GM21723 (cell line): ENCODE results near the gene TFRC.
A peak's percentile ranks its signal among the peaks of the same experiment; 100 is the strongest.
"Not testable (repeated sequence)": the region's sequence is repeated elsewhere in the genome, so short reads cannot be mapped to it uniquely, and the experiment has no call there.

ENCODE experiments used
- ATAC-seq: cut with Tn5 transposase; IDR thresholded peaks from one replicate; pipeline ENCODE4 v1.9.1; 2021; ENCODE audit warnings: mild to moderate bottlenecking, moderate library complexity; ENCODE audit not compliant: unreplicated experiment

Gene TFRC

DNA sequence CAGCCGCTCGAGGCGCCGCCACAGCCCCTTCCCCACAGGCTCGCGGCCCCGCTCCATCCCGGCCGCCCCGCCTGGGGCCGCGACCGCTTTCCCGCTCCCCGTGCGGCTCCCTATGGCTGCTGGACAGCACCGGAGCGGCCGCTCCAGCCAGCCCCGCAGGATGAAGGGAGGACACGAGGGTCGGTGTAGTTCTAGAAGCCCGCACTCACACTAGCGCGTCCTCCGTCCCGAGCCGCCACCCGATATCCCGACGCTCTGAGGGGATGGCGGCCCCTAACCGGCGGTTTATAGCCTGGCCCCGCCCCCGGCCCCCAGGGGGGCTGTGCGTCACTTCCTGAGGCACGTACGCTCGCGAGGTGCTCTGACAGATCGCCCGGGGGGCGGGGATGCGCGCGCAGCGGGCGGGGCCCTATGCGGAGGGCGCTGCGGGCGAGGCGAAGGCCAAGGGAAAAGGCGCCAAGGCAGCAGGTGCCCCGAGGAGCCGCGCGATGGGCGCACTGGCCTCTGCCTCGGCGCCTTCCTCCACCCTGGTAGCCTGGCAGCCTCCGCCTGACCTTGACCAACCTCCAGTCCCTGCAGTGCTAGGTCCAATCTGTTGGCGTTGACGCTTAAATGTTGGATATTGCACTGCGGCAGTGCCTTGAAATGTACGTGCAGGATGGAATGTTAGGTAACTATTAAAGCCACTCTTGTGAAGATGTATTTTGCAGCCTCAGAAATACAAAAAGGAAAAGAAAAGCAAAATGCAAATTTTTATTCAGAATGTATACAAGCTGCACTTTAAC is at the start of gene TFRC:
TFRC (minus strand) TSS at position 257 of the 785 bp plus-strand sequence. CDS start 4,991 bp downstream, outside the sequence.
- peak; percentile 87 for ATAC-seq

DNA sequence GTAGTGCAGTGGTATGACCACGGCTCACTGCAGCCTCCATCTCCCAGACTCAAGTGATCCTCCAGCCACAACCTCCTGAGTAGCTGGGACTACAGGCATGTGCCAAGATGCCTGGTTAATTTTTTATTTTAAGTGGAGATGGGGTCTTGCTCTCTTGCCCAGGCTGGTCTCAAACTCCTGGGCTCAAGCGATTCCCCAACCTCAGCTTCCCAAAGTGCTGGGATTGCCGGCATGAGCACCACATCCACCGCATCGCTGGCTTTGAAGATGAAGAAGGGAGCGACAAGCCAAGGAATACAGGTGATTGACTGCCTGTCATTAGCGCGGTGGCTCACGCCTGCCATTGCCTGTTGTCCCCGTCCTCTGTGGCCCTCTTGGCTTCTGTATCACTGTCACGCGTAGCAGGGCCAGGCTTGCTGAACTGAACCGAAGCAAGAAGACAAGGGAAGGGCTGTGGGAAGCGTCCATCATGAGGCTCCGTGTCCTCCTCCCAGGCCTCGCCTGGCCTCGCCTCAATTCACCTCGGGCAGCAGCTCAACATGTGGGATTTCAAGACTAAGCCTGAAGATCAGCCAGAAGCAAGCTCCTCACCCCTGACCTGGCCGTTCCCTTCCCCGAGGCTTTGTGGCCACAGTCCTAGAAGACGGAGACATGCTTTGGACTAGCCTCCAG is 46.4 kb upstream of the TFRC start:
- no peak for ATAC-seq

- ATAC-seq = no peak
These were observed 45.6 kb upstream of the TFRC start for GRCh38 chr3:196127308-196128040.

- ATAC-seq = no peak
These were observed 42.7 kb upstream of the TFRC start for GRCh38 chr3:196124608-196125007.

DNA sequence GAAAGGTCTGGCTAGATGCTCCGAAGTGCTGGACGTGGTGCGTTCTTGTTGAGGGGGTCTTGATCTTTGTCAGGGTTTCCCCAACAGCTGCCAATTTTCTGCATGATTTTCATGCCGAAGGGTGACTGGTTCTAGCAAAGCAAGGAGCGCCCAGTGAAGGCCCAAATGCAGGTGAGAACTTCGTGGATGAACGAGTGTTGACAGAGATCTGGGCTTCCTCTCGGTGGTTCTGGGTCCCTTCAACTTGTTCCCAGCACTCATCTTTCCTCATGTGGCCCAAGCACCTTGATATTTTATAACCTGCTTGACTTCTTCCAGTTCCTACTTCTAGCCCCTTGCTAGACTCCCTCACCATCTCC is 40.8 kb upstream of the TFRC start:
- no peak for ATAC-seq

DNA sequence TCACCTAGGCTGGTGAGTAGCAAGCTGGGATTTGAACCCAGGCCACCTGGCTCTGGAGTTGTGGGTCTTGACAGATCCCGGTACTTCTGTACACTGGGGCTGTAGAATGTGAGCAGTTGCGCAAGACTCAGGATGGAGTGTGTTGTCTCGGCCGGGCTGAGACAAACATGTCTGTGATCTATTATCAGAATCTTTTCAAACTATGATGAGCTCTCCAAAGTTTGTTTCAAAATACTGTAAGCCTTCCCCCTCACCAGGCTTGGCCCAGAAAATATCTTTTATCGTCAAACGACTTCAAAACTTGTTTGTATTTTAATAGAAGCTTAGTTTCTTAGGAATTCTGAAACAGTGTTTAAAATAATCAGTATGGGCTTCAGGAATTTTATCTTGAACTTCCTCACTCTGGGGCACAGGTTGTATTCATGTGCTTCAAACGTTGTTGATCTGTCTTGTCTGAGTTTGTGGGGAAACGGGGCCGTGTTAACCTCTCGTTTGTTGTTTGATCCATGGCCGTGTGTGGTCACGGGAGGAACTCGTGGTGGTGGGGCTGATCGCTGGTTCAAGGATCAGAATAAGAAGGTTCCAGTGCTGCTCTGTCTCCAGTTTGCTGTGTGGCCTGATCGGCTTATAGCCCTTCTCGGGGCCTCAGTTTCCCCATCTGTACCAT is 40.3 kb upstream of the TFRC start:
- no peak for ATAC-seq

- ATAC-seq = no peak
These were observed 39.2 kb upstream of the TFRC start for GRCh38 chr3:196121066-196121465.

DNA sequence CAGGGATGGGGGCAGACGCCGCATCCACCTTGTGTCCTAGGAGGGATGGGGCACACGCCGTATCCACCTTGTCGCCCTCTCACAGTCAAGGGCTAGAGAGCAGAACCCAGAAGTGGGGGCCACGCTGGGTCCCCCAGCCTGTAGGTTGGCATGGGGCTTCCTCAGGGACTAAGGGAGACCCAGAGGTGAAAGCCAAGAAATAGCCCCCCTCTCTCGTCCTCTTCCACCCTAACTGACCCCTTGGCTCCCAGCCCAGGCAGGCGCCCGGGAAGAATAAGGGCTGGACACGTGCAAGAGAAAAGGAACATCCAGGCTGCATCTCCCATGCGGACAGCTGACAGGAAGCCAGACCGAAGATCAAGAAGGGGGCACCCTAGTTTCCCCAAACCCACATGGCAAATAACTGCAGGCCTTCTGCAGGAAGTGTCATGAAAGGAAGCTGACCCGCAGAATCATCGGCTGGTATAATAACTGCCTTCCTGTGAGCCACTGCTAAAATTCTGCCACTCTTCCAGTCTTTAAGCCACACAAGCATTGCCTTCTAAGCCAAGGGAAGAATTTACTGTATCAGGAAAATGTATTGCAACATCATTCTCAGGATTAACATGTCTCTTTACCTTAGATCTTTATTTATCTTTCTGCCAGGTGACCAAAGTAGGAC is 38.5 kb upstream of the TFRC start:
- no peak for ATAC-seq

DNA sequence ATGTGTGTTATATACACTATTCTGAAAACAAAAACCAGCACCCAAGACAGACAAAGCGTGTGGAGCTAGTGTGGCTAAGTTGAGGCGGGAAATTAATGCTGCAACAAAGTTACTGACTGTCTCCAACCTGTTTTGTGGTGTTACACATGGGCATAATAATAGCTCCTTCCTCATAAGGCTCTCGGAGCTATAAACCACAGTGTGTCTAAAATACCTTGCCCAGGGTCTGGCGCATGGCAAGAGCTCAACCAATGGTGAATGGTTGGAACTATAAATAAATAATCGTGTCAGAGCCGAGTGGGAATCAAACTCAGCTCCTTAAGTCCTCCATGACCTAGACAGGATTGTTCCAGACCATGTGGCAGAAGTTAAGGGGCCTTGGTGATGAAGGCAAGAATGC is 35.9 kb upstream of the TFRC start:
- ATAC-seq = no peak

DNA sequence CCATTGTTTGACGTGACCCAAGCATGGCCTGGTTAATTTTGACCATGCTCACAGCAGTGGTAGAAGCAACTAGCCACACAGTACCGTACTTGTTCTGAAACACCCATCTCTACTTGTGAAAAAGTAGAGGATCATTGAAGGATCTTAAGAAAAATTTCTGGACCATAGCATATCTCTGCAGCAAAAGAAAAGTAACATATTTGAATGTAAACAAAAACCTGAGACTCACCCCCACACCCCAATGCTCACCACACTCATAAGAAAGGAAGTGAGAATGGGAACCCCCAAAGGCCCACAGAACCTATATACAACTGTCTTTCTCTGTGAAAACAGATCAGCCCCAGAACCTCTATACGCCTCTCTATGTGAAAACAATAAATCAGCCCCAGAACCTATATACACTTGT is 33.8 kb upstream of the TFRC start:
- ATAC-seq = peak; percentile 69

DNA sequence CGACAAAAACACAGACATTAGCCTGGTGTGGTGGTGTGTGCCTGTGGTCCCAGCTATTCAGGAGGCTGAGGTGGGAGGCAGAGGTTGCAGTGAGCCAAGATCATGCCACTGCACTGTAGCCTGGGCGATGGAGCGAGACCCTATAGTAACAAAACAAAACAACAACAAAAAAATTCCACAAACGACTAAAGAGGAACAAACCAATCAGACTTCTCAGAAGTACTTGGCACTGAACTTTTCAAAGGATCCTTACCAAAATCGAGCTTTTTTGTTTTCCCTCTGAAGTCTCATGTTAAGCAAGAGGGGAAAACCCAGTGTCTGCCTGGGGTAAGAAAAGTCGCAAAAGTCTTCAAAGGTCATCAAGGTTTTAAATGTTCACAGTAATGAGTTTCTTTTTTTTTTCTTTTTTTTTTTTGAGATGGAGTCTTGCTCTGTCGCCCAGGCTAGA is 30.1 kb upstream of the TFRC start:
- ATAC-seq = peak; percentile 43

DNA sequence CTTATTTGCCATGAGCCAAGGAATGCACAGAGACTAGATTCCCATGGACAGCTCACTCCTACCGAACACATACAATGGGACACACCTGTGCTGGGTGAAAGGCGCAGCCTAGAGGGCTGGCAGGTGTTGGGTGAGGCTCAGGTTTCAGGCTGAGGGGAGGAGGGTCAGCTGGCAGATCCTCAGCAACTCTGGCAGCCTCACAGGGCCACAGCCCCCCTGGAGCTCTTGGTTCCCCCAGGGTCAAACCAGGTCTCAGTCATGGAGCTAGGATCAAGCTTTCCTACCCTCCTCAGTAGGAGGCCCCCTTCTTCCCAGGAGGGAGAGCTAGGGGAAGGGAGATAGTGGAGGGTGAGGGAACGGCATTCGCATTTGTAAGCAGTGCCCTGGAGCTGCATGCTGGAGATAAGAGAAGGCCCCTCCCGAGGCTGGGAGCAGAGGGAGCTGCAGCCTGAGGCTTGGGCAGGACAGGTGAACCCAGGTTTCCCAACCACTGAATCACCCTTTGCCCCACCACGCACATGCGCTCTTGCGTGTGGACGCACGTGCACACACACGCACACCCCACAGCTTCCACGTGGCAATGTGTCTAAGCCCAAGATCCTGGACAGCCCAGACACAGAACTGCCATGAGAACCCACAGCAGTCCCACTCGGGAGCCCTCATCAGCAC is 26.3 kb upstream of the TFRC start:
- no peak for ATAC-seq

DNA sequence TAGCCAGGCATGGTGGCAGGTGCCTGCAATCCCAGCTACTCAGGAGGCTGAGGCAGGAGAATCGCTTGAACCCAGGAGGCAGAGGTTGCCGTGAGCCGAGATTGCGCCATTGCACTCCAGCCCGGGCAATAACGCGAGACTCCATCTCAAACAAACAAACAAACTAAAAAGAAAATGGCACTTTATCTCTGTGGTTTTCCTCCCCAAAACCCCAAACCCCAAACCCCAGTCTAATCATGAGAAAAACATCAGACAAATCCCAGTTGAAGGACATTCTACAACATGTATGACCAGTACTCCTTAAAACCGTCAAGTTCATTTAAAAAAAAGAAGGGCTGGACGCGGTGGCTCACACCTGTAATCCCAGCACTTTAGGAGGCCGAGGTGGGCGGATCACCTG is 22.8 kb upstream of the TFRC start:
- not testable (repeated sequence) for ATAC-seq

DNA sequence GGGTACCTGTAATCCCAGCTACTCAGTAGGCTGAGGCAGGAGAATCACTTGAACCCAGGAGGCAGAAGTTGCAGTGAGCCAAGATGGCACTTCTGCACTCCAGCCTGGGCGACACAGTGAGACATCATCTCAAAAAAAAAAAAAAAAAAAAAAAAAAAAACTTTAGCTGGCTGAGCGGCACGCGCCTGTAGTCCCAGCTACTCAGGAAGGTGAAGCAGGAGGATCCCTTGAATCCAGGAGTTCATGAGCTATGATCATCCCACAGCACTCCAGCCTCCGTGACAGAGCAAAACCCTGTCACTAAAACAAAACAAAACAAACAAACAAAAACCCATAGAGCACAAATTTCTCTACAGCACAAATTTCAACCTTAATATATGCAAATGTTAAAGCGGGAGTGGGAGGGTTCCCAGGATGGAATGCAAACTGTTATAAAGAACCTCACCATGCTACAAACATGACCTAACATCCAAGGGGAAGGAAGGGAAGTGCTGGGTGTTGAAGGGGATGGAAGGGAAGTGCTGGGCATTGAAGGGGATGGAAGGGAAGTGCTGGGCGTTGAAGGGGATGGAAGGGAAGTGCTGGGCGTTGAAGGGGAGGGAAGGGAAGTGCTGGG is 16.6 kb upstream of the TFRC start:
- ATAC-seq = not testable (repeated sequence)

GRCh38 chr3:196097373-196098154 is 15.7 kb upstream of the TFRC start:
- ATAC-seq = no peak

- ATAC-seq = peak; percentile 75
These were observed 14.6 kb upstream of the TFRC start for GRCh38 chr3:196096382-196096953.

DNA sequence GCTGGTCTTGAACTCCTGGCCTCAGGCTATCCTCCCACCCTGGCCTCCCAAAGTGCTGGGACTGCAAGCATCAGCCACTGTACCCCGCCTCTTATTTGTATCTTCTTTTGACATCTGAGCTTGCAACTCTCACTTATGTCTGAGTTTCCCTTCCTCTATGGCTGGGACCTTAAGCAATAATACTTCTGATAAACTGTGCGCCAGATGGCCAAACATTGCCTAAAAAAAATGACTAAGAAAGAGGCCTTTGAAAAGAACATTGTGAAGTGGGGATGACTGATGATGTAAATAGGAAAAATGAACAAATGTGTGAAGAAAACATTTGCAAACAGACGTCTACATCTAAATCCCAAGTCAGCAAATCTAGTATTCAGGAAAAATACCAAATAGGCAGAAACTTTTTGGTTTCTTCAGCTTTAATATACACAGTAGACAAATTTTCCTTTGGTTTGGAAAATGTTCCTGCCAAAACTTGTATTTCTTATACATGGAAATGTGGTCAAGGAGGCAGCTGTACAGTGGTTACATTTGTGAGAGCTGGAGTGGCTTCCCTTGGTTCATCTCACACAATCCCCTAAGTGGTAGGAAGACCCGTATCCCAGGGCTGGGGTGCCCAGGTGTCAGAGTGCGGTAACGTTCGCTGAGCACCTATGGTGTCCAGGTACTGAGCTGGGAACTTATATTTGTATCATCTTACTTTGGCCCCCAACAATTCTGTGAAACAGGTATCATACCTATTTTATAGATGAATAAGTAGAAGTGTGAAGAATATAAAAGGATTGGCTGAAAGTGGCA is 11.6 kb upstream of the TFRC start:
- ATAC-seq = no peak

DNA sequence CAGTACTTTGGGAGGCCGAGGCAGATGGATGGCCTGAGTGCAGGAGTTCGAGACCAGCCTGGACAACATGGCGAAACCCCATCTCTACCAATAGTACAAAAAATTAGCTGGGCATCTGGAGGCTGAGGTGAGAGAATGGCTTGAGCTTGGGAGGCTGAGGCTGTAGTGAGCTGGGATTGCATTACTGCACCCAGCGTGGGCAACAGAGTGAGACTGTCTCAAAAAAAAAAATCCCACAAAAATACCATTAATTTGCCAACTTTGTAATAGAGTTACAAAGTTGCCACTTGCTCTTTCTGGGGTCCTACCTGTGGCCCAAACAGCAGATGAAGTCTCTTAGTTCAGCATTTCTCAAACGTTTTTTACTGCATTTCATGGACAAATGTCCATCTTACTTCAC is 6.0 kb upstream of the TFRC start:
- no peak for ATAC-seq
